GM18870 (cell line): ENCODE results near the gene FRMD4A.

Experiments
- ATAC-seq: cut with Tn5 transposase; IDR thresholded peaks from one replicate; pipeline ENCODE4 v1.9.1; 2021; ENCODE audit warnings: moderate library complexity; ENCODE audit not compliant: unreplicated experiment

FRMD4A gene

DNA sequence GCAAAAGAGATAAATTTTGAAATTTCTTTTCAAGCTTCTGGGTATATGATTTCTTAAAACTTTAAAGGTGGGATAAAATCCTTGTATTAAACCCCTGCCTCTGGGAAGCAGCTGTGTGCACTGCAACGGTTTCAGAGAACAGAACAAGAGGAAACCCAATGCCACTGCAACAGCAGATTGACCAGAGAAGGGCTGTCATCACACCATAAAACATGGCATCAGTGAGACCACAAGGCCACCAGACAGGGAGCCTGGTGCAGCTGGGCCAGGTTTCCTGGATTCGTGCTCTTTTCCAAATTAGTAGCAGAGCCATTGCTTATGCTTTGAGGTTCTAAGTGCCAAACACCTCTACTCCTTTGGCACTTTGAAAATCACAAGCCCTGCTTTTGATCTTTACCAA is 591.5 kb downstream of the FRMD4A start:
- no peak for ATAC-seq

DNA sequence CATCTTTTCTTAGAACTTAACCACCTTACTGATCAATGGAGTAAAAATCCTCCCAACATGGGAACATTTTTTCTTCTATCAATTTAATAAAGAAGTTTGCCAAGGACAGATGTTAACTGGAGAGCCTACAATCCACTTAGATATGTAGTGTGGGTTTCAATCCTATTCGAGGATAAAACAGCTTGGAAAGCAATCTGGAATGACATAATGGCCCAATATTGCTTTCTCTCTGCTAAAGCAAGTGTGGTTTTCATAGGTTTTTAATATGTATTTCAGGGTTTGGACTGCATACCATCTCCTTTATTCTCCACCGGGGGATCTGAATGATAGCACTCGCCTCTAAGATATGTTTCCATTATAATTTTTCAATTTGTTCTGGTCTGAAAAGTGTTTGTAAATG is 594.2 kb downstream of the FRMD4A start:
- ATAC-seq: no peak

DNA sequence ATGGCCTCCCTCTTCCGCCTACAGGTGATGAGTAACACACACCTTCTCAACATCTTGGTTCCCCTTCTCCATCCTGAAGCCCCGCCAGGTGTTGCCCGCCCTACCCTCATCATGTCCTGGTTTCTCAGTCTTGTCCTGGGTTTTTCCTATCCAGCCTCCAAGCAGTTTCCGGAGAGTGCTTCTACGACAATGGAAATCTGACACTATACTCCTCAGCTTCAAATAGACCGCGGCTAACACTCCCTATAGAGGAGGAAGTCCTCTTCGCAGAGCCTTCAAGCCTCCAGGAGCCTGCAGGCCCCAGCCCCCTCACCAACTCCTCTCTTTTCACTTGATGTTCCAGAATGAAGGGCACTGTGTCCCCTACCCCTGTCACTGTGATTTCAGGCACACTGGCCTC is 596.6 kb downstream of the FRMD4A start:
- ATAC-seq: no peak

GRCh38 chr10:13733071-13733470 is 597.7 kb downstream of the FRMD4A start:
- no peak for ATAC-seq

DNA sequence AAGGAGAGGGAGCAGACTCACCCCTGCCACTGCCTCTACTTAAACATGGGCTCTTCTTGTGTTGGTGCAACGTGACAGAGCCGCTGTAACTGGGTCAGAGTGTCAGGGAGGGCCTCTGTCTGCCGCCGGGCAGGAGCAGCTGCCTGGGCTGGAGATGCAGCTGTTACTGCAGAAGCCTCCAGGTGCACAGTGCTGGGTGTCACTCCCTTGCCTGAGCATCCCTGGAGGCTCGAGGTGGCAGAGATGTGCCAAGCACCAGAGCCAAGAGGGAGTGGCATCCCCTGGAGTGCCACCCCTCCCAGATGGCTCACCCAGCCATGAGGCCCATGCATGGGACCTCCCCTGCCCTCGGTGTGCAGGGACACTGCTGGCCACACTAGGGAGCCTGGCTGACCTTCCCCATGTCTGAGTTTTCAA is 598.3 kb downstream of the FRMD4A start:
- ATAC-seq: no peak

DNA sequence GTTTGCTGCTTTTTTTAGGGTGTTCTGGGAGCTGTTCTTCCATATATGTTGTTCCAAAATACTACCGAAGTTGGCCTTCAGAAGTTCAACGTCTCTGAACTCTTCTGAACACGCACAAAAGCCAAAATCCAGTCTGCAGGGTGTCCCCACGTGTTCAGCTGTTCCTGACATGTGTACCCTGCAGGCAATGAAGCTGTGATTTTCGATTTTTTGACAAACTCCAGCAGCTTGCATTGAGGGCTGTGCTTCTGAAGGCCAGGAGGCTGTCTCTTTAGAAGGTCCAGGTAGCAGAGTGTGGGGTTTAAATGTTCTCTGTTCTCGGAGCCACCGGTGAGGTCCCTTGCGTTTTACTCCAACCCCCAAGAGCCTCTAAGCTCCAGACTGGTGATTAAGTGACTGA is 598.9 kb downstream of the FRMD4A start:
- ATAC-seq: no peak

- no peak for ATAC-seq
These were observed 599.8 kb downstream of the FRMD4A start for GRCh38 chr10:13730956-13731355.

DNA sequence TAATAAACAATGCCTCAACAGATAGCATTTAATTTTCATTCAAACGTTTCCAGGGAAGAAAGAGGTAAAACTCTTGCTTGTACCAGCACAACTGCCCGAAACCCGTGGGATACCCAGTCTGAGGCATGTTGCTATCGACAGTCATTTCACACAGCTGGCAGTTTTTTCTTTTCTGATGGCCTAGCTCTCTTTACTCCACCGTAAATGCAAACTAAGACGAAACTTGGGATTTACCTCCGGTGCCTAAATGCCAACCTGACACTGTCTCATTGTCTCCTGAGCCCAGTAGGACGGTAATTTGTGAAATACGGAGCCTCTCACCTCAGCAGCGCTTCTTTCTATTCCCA is 600.4 kb downstream of the FRMD4A start:
- ATAC-seq: no peak

GRCh38 chr10:13729586-13730305 is 601.0 kb downstream of the FRMD4A start:
- no peak for ATAC-seq

GRCh38 chr10:13728898-13729535 is 601.7 kb downstream of the FRMD4A start:
- no peak for ATAC-seq

- no peak for ATAC-seq
These were observed 605.1 kb downstream of the FRMD4A start for GRCh38 chr10:13725594-13725993.

DNA sequence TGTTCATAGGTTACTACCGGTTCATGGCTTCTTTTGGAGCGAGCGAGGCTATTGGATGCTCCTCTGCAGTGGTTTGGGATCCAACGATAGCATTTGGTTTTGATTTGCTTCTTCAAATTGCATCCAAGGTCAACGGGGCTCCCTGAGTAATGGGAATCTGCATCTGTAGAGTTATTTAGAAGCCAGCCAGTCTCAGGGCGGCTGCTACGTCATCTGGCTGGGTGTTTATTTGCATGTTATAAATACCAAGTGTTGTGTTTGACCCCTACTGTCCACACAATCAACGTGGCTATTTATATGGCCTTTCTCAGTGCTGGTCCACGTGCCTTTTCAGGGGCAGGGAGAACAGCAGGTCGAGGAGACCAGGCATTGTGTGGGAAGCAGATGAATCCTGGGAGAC is 606.2 kb downstream of the FRMD4A start:
- no peak for ATAC-seq

DNA sequence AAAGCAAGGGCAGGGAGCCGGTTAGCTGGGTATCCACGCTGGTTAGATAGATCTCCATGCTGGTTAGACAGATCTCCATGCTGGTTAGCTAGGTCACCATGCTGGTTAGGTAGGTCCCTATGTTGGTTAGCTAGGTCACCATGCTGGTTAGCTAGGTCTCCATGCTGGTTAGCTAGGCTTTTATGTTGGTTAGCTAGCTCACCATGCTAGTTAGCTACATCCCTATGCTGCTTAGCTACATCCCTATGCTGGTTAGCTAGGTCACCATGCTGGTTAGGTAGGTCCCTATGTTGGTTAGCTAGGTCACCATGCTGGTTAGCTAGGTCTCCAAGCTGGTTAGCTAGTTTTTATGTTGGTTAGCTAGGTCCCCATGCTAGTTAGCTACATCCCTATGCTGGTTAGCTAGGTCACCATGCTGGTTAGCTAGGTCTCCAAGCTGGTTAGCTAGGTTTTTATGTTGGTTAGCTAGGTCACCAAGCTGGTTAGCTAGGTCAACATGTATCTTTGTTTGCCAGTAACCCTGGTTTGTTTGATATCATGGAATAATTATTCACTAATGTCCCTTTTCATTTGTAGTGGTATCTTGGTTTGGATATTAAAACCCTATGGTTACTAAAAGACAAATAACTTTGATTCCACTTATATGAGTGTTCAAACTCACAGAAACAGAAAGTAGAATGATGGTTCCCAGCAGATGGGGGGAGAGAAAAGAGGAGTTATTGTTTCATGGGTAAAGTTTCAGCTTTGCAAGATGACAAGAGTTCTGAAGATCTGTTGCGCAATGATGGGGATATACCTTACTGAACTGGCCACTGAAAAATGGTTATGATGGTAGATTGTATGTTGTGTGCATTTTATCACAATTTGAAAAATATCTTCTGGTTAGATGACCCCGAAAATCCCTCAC is 607.7 kb downstream of the FRMD4A start:
- no peak for ATAC-seq

DNA sequence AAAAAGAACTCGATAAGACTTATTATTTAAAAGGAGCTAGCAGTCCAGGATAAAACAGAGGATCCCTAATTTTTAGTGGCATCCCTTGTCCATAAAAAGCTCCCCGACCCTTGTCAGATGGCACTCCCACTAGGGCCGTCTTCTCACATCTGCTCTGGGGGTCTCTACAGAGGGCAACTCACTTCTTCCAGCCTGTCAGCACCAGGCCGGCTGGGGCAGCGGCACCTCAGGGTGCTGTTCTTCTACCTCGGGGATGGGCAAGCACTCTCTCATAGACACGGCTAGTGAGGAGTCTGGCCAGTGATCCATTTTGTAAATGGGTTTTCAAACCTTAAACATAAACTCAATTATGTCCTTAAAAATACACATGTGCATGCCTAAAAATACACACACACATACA is 609.2 kb downstream of the FRMD4A start:
- ATAC-seq: no peak

DNA sequence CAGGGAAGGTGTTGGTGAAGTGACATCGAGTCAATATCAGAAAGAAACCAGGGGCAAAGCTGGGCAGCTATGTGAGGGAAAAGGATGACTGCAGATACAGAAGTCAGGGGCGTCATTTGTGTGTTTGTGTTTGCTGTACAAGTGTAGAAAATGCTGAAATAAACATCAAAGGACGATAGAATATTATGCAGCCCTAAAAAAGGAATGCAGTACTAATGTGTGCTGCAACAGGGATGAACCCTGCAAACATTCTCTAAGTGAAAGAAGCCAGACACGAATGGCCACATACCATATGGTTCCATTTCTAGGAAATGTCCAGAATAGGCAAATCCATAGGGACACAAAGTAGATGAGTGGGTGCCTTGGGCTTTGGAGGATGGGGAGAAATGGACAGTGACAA is 610.0 kb downstream of the FRMD4A start:
- ATAC-seq: no peak

DNA sequence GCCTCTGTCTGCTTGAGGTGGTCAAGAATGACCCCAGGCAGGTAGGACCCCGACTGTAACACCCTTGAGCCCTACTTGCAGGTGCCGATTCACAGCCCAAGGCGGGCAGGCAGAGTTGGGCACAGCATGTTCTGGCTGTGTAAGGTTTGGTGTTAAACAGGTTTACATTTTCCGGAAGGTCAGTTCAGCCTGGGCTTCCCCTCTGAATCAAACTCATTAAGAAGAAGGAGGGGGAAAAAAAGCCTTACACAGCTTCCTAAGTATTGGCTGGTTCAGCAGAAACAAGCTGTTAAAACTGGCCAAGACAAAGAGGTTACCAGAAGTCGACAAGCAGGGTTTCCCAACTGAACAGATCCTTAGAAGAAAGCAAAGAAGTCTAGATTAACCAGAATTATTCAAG is 611.3 kb downstream of the FRMD4A start:
- ATAC-seq: no peak

DNA sequence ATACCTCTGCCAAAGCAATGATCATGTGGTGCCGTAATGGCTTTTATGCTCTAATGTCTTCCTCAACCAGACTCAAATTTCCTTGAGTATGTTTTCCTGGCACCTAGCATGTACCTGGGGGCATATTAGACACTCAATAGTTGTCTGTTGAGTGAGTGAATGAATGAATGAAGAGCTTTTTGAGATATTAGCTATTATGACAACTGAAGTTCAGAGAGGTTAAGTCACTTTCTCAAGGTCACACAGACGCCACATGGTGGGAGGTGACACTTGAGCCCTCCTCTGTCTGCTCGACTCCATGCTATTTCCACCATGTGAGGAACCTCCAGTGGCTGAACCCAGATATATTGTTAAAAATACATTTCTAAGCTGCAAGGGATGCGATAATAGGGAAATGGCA is 611.9 kb downstream of the FRMD4A start:
- no peak for ATAC-seq

GRCh38 chr10:13717936-13718772 is 612.6 kb downstream of the FRMD4A start:
- no peak for ATAC-seq

GRCh38 chr10:13717571-13717935 is 613.2 kb downstream of the FRMD4A start:
- no peak for ATAC-seq

GRCh38 chr10:13716081-13717071 is 614.3 kb downstream of the FRMD4A start:
- ATAC-seq: no peak
